IPS-20b (cell line): ENCODE measurements around the gene EIF4E3.

Experiments
- H3K27ac ChIP-seq: one replicate; pipeline ENCODE4 v1.5.1; 2013; ENCODE audit warnings: low read length
- H3K27me3 ChIP-seq: 2 replicates; pipeline ENCODE4 v1.6.1; 2013; ENCODE audit warnings: mild to moderate bottlenecking, low read length, inconsistent platforms; ENCODE audit not compliant: insufficient read depth
- H3K36me3 ChIP-seq: 2 replicates; pipeline ENCODE4 v1.6.1; 2013; ENCODE audit warnings: low read depth, mild to moderate bottlenecking, inconsistent platforms, low read length, moderate library complexity; ENCODE audit not compliant: insufficient read depth
- H3K4me1 ChIP-seq: 2 replicates; pipeline ENCODE4 v1.6.1; 2013; ENCODE audit warnings: mild to moderate bottlenecking, control low read depth, inconsistent platforms, low read length, moderate library complexity; ENCODE audit not compliant: insufficient read depth
- H3K4me3 ChIP-seq: 2 replicates; pipeline ENCODE4 v1.5.1; 2013; ENCODE audit warnings: mild to moderate bottlenecking, low read length, inconsistent platforms
- H3K9ac ChIP-seq: 2 replicates; pipeline ENCODE4 v1.6.1; 2013; ENCODE audit warnings: low read depth, mild to moderate bottlenecking, inconsistent platforms, low read length, moderate library complexity
- H3K9me3 ChIP-seq: 2 replicates; pipeline ENCODE4 v1.6.1; 2013; ENCODE audit warnings: mild to moderate bottlenecking, low read depth, low read length, inconsistent platforms; ENCODE audit not compliant: insufficient read depth

EIF4E3 gene

GRCh38 chr3:71722693-71723092 is 2.5 kb downstream of the EIF4E3 start:
- H3K36me3 ChIP-seq, result no peaks in the 10 kb centered on the region
- H3K4me3 ChIP-seq, result no peak overlapping the region
- H3K9me3 ChIP-seq, result no peaks in the 10 kb centered on the region
- H3K9ac ChIP-seq, result no peak overlapping the region
- peaks cover 4% of the 10 kb centered on the region; the same call in 1 of the 2 replicates for H3K4me1 ChIP-seq
- no peak overlapping the region for H3K27ac ChIP-seq
- peaks cover 40% of the 10 kb centered on the region for H3K27me3 ChIP-seq

- H3K27me3 ChIP-seq, result peaks cover 37% of the 10 kb centered on the region
- H3K9ac ChIP-seq, result no peak overlapping the region
- no peaks in the 10 kb centered on the region for H3K9me3 ChIP-seq
- no peaks in the 10 kb centered on the region for H3K36me3 ChIP-seq
- H3K4me3 ChIP-seq, result no peak overlapping the region
- no peak overlapping the region for H3K27ac ChIP-seq
- peaks cover 4% of the 10 kb centered on the region; the same call in 1 of the 2 replicates for H3K4me1 ChIP-seq
Observed at GRCh38 chr3:71721651-71722157, 3.5 kb downstream of the EIF4E3 start.

GRCh38 chr3:71721002-71721401 is 4.2 kb downstream of the EIF4E3 start:
- Histone ChIP-seq H3K27me3 (peaks cover 30% of the 10 kb centered on the region), H3K27ac (no peak overlapping the region), H3K9ac (no peak overlapping the region), H3K4me3 (no peak overlapping the region), H3K4me1 (peaks cover 4% of the 10 kb centered on the region; the same call in 1 of the 2 replicates), H3K36me3 (no peaks in the 10 kb centered on the region), H3K9me3 (no peaks in the 10 kb centered on the region)

GRCh38 chr3:71718072-71718471 is 7.1 kb downstream of the EIF4E3 start:
- Histone ChIP-seq H3K9ac (no peak overlapping the region), H3K9me3 (no peaks in the 10 kb centered on the region), H3K4me3 (no peak overlapping the region), H3K27ac (no peak overlapping the region), H3K27me3 (peaks cover 8% of the 10 kb centered on the region), H3K4me1 (no peaks in the 10 kb centered on the region), H3K36me3 (no peaks in the 10 kb centered on the region)

GRCh38 chr3:71714595-71714994 is 10.6 kb downstream of the EIF4E3 start:
- no peak overlapping the region for H3K4me3 ChIP-seq
- no peak overlapping the region for H3K27ac ChIP-seq
- H3K9ac ChIP-seq, result no peak overlapping the region
- H3K4me1 ChIP-seq, result no peaks in the 10 kb centered on the region
- no peaks in the 10 kb centered on the region for H3K9me3 ChIP-seq
- no peaks in the 10 kb centered on the region for H3K36me3 ChIP-seq
- no peaks in the 10 kb centered on the region for H3K27me3 ChIP-seq

GRCh38 chr3:71713041-71713440 is 12.2 kb downstream of the EIF4E3 start:
- Histone ChIP-seq H3K9ac (no peak overlapping the region), H3K9me3 (no peaks in the 10 kb centered on the region), H3K4me1 (no peaks in the 10 kb centered on the region), H3K4me3 (no peak overlapping the region), H3K27ac (no peak overlapping the region), H3K27me3 (no peaks in the 10 kb centered on the region), H3K36me3 (no peaks in the 10 kb centered on the region)

- no peaks in the 10 kb centered on the region for H3K4me1 ChIP-seq
- no peaks in the 10 kb centered on the region for H3K27me3 ChIP-seq
- no peak overlapping the region for H3K9ac ChIP-seq
- H3K36me3 ChIP-seq, result no peaks in the 10 kb centered on the region
- no peaks in the 10 kb centered on the region for H3K9me3 ChIP-seq
- no peak overlapping the region for H3K27ac ChIP-seq
- H3K4me3 ChIP-seq, result no peak overlapping the region
Observed at GRCh38 chr3:71710906-71711494, 14.2 kb downstream of the EIF4E3 start.

GRCh38 chr3:71709908-71710511 is 15.2 kb downstream of the EIF4E3 start:
- H3K4me3 ChIP-seq, result no peak overlapping the region
- no peak overlapping the region for H3K9ac ChIP-seq
- H3K9me3 ChIP-seq, result no peaks in the 10 kb centered on the region
- H3K27ac ChIP-seq, result no peak overlapping the region
- no peaks in the 10 kb centered on the region for H3K4me1 ChIP-seq
- H3K27me3 ChIP-seq, result no peaks in the 10 kb centered on the region
- no peaks in the 10 kb centered on the region for H3K36me3 ChIP-seq

GRCh38 chr3:71708476-71709105 is 16.6 kb downstream of the EIF4E3 start:
- Histone ChIP-seq H3K27me3 (no peaks in the 10 kb centered on the region), H3K9ac (no peak overlapping the region), H3K27ac (no peak overlapping the region), H3K4me3 (no peak overlapping the region), H3K4me1 (no peaks in the 10 kb centered on the region), H3K36me3 (no peaks in the 10 kb centered on the region), H3K9me3 (no peaks in the 10 kb centered on the region)

GRCh38 chr3:71707595-71707994 is 17.6 kb downstream of the EIF4E3 start:
- H3K4me1 ChIP-seq, result peaks cover 4% of the 10 kb centered on the region; the same call in 1 of the 2 replicates
- H3K9me3 ChIP-seq, result no peaks in the 10 kb centered on the region
- H3K9ac ChIP-seq, result no peak overlapping the region
- H3K27me3 ChIP-seq, result no peaks in the 10 kb centered on the region
- no peaks in the 10 kb centered on the region for H3K36me3 ChIP-seq
- no peak overlapping the region for H3K4me3 ChIP-seq
- H3K27ac ChIP-seq, result no peak overlapping the region

GRCh38 chr3:71705681-71706080 is 19.5 kb downstream of the EIF4E3 start:
- Histone ChIP-seq H3K27me3 (no peaks in the 10 kb centered on the region), H3K4me1 (peaks cover 4% of the 10 kb centered on the region; the same call in 1 of the 2 replicates), H3K9me3 (no peaks in the 10 kb centered on the region), H3K36me3 (no peaks in the 10 kb centered on the region), H3K9ac (no peak overlapping the region), H3K27ac (no peak overlapping the region), H3K4me3 (no peak overlapping the region)

- Histone ChIP-seq H3K9ac (no peak overlapping the region), H3K27ac (no peak overlapping the region), H3K4me3 (no peak overlapping the region), H3K4me1 (peaks cover 4% of the 10 kb centered on the region; the same call in 1 of the 2 replicates), H3K36me3 (no peaks in the 10 kb centered on the region), H3K9me3 (no peaks in the 10 kb centered on the region), H3K27me3 (no peaks in the 10 kb centered on the region)
Observed at GRCh38 chr3:71704915-71705314, 20.3 kb downstream of the EIF4E3 start.
